SK-N-SH treated with all-trans-retinoic acid at 6 μM for 48 hours (cell line): ENCODE data around the gene MPPED2.

Experiments used
- ATAC-seq: fragments of 200-7000 bp; cut with Tn5 transposase; 3 replicates; pipeline ENCODE4 v1.9.1; 2020; ENCODE audit warnings: mild to moderate bottlenecking, moderate library complexity
- ARNTL ChIP-seq: fragments of 450-650 bp; formaldehyde crosslinking; IDR thresholded peaks from 2 replicates; pipeline ENCODE4 v1.5.0; 2020; ENCODE audit warnings: low read depth, mild to moderate bottlenecking, moderate library complexity, borderline replicate concordance
- CREB5 ChIP-seq: fragments of 250-450 bp; sonication (Bioruptor Pico); IDR thresholded peaks from 2 replicates; pipeline ENCODE4 v1.5.1; 2020; ENCODE audit warnings: low read depth, mild to moderate bottlenecking, moderate library complexity
- CSDC2 ChIP-seq: fragments of 250-450 bp; sonication (Bioruptor Pico); IDR thresholded peaks from 2 replicates; pipeline ENCODE4 v1.5.0; 2020; ENCODE audit warnings: mild to moderate bottlenecking, moderate library complexity
- CSRNP3 ChIP-seq: fragments of 250-450 bp; sonication (Bioruptor Pico); IDR thresholded peaks from 2 replicates; pipeline ENCODE4 v1.5.1; 2021; ENCODE audit warnings: mild to moderate bottlenecking, moderate library complexity
- ESRRG ChIP-seq: fragments of 250-450 bp; sonication (Bioruptor Pico); IDR thresholded peaks from 2 replicates; pipeline ENCODE4 v1.6.1; 2021; ENCODE audit warnings: mild to moderate bottlenecking
- GLIS3 ChIP-seq: fragments of 250-450 bp; sonication (Bioruptor Pico); IDR thresholded peaks from 2 replicates; pipeline ENCODE4 v1.5.0; 2020; ENCODE audit warnings: mild to moderate bottlenecking, moderate library complexity
- ISL1 ChIP-seq: fragments of 250-450 bp; sonication (Bioruptor Pico); IDR thresholded peaks from 2 replicates; pipeline ENCODE4 v2.1.2; 2022; ENCODE audit warnings: mild to moderate bottlenecking, moderate library complexity
- OSR1 ChIP-seq: fragments of 250-450 bp; sonication (Bioruptor Pico); IDR thresholded peaks from 2 replicates; pipeline ENCODE4 v1.8.0; 2022; ENCODE audit warnings: moderate library complexity, mild to moderate bottlenecking, inconsistent platforms
- POU6F1 ChIP-seq: fragments of 250-450 bp; sonication (Bioruptor Pico); IDR thresholded peaks from 2 replicates; pipeline ENCODE4 v1.8.0; 2021; ENCODE audit warnings: low read depth, mild to moderate bottlenecking, moderate library complexity, borderline replicate concordance
- RARB ChIP-seq: fragments of 250-450 bp; sonication (Bioruptor Pico); IDR thresholded peaks from 2 replicates; pipeline ENCODE4 v1.8.0; 2021; ENCODE audit warnings: mild to moderate bottlenecking, moderate library complexity
- TCF4 ChIP-seq: fragments of 250-450 bp; sonication (Bioruptor Pico); IDR thresholded peaks from 2 replicates; pipeline ENCODE4 v1.8.0; 2021; ENCODE audit warnings: mild to moderate bottlenecking, moderate library complexity, borderline replicate concordance
- TOX ChIP-seq: fragments of 250-450 bp; sonication (Bioruptor Pico); IDR thresholded peaks from 2 replicates; pipeline ENCODE4 v1.8.0; 2021; ENCODE audit warnings: mild to moderate bottlenecking, moderate library complexity, borderline replicate concordance
- TSHZ2 ChIP-seq: fragments of 250-450 bp; sonication (Bioruptor Pico); IDR thresholded peaks from 2 replicates; pipeline ENCODE4 v1.5.0; 2020; ENCODE audit warnings: mild to moderate bottlenecking, moderate library complexity
- ZC3H10 ChIP-seq: fragments of 250-450 bp; sonication (Bioruptor Pico); IDR thresholded peaks from 2 replicates; pipeline ENCODE4 v1.5.1; 2021; ENCODE audit warnings: mild to moderate bottlenecking, moderate library complexity
- ZFP3 ChIP-seq: fragments of 250-450 bp; sonication (Bioruptor Pico); IDR thresholded peaks from 2 replicates; pipeline ENCODE4 v1.5.0; 2020; ENCODE audit warnings: mild to moderate bottlenecking, moderate library complexity
- ZFP30 ChIP-seq: fragments of 450-650 bp; formaldehyde crosslinking; IDR thresholded peaks from 2 replicates; pipeline ENCODE4 v1.5.0; 2022; ENCODE audit warnings: mild to moderate bottlenecking, moderate library complexity
- ZNF565 ChIP-seq: fragments of 450-650 bp; formaldehyde crosslinking; conservative IDR thresholded peaks from 2 replicates; pipeline ENCODE4 v1.5.0; 2020; ENCODE audit warnings: low read depth, mild to moderate bottlenecking, moderate library complexity
- ZNF70 ChIP-seq: fragments of 450-650 bp; formaldehyde crosslinking; IDR thresholded peaks from 2 replicates; pipeline ENCODE4 v1.5.0; 2020; ENCODE audit warnings: mild to moderate bottlenecking, moderate library complexity

MPPED2 gene

GRCh38 chr11:30485222-30485621, 100.9 kb downstream of the MPPED2 start:
- no peak for ATAC-seq
- TF ChIP-seq ESRRG (no peak), TSHZ2 (CRISPR knock-in tag) (no peak), CREB5 (CRISPR knock-in tag) (no peak), CSDC2 (no peak), ZNF565 (CRISPR knock-in tag) (no peak), OSR1 (CRISPR knock-in tag) (no peak), POU6F1 (CRISPR knock-in tag) (no peak)

GRCh38 chr11:30483056-30483455, 103.1 kb downstream of the MPPED2 start:
- no peak for ATAC-seq
- TF ChIP-seq GLIS3 (CRISPR knock-in tag) = no peak
- TF ChIP-seq OSR1 (CRISPR knock-in tag) = no peak
- TF ChIP-seq ZNF565 (CRISPR knock-in tag) = no peak

- TF ChIP-seq ZNF565 (CRISPR knock-in tag) = no peak
- no peak for TF ChIP-seq GLIS3 (CRISPR knock-in tag)
- no peak for TF ChIP-seq TCF4 (CRISPR knock-in tag)
- no peak for TF ChIP-seq ZFP30 (CRISPR knock-in tag)
- TF ChIP-seq CREB5 (CRISPR knock-in tag) = no peak
- no peak for TF ChIP-seq ZNF70 (CRISPR knock-in tag)
- no peak for TF ChIP-seq CSRNP3 (CRISPR knock-in tag)
- no peak for TF ChIP-seq ISL1
- TF ChIP-seq ESRRG = no peak
- TF ChIP-seq TOX = no peak
- no peak for TF ChIP-seq ZC3H10 (CRISPR knock-in tag)
- TF ChIP-seq ARNTL (CRISPR knock-in tag) = no peak
- TF ChIP-seq POU6F1 (CRISPR knock-in tag) = no peak
- no peak for TF ChIP-seq OSR1 (CRISPR knock-in tag)
- TF ChIP-seq ZFP3 (CRISPR knock-in tag) = no peak
- TF ChIP-seq, all 23 proteins: peak for 0
- no peak for ATAC-seq
Observed at GRCh38 chr11:30481796-30482195, 104.4 kb downstream of the MPPED2 start.

GRCh38 chr11:30481330-30481729, 104.8 kb downstream of the MPPED2 start:
- no peak for ATAC-seq
- TF ChIP-seq ZNF70 (CRISPR knock-in tag) (peak; percentile 79; the same call in 1 of the 2 replicates), RARB (CRISPR knock-in tag) (no peak), ZFP30 (CRISPR knock-in tag) (no peak)
